GM13977 (cell line): Measurements from ENCODE around the gene WDR45B.
A peak's percentile ranks its signal among the peaks of the same experiment; 100 is the strongest.

Experiments
- DNase-seq: peaks from one replicate; pipeline ENCODE4 v3.0.0; 2012; ENCODE audit warnings: low spot score
- CTCF ChIP-seq: IDR thresholded peaks from 2 replicates; pipeline ENCODE4 v1.5.1; 2012; ENCODE audit warnings: mild to moderate bottlenecking, control low read depth; ENCODE audit not compliant: insufficient read depth; ENCODE audit errors: extremely low read depth, missing control alignments
- in situ Hi-C: fragments of 300-500 bp; cut with MboI; formaldehyde crosslinking; loops from one replicate; pipeline ENCODE4 v1.12.0; 2022; ENCODE audit warnings: low sequenced_read_pairs, low pct_unique_long_range_greater_than_20kb, mixed read lengths, inconsistent platforms; ENCODE audit not compliant: unreplicated experiment

WDR45B gene

DNA sequence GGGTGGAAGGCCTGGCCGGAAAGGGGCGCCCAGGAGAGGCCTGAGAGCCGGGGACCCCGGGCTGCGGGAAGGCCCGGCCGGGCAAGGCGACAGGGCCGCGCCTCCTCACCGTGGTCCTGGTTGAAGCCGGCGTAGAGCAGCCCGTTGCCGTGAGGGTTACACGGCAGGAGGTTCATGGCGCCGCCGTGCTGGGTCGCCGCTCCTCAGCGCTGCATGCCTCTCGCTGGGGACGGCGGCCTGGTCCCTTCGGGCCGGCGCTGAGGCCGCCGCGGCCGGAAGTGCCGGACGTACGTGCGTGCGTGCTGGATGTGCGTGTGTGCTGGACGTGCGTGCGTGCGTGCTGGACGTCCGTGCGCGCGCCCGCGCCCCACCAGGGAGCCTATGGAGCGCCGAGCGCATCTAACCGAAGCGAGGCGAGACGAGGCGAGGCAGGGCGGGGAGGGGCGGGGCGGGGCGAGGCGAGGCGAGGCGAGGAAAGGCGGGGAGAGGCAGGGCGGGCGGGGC, at the start of gene WDR45B:
WDR45B (minus strand) TSS at position 280 of the 504 bp plus-strand sequence; CDS start at position 176, 104 bp downstream.
- TF ChIP-seq CTCF: no peak
- in situ Hi-C loops: no loop called here
- DNase-seq: peak; percentile 100

DNA sequence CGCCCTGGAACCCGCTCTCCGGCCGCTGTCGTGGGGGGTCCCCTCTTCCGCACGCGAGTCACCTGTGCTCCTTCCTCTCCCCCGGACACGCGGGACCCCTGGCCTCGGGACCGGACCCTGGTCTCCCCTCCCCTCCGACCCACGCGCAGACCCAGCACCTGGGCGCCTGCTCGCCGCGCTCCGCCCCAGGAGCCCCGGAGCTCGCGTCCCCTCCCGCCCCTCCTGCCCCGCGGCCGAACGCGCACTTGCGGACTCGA, 49.5 kb upstream of the WDR45B start:
- in situ Hi-C loops: no loop called here
- no peak for DNase-seq
- no peak for TF ChIP-seq CTCF

GRCh38 chr17:82696916-82697807, 48.9 kb upstream of the WDR45B start:
- in situ Hi-C loops: no loop called here
- TF ChIP-seq CTCF: no peak
- DNase-seq: peak; percentile 54

DNA sequence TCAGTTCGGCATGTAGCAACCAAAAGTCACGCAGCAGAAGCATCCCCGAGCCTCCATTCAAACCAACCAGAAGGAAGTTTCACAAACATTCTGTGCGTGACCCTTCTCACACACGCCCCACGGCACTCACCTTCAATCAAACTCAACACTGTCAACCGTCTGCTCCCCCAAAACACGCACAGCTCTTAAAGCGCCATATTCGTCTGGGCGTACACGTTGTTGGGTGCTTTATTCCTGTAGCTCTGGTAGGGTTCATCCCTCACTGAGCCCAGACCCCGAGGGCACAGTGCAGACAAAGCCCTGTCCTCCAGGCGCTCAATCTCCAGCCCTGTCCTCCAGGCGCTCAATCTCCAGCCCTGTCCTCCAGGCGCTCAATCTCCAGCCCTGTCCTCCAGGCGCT, 48.0 kb upstream of the WDR45B start:
- in situ Hi-C loops: no loop called here
- TF ChIP-seq CTCF: no peak
- DNase-seq: no peak

GRCh38 chr17:82694647-82695046, 46.4 kb upstream of the WDR45B start:
- in situ Hi-C loops: no loop called here
- no peak for DNase-seq
- TF ChIP-seq CTCF: no peak

GRCh38 chr17:82693168-82693867, 45.1 kb upstream of the WDR45B start:
- in situ Hi-C loops: no loop called here

More at GRCh38 chr17:82693168-82693867, 45.1 kb upstream of the WDR45B start:
- no peak for TF ChIP-seq CTCF
- DNase-seq: no peak
